Adrenal gland (tissue), 12 donors: ENCODE data around the gene NECTIN3. TPM values are rescaled to one million over a fixed set of nuclear protein-coding genes. Genes with fewer than 3 reads are reported as not detected.

ENCODE experiments used
- DNase-seq, 7 donors: peaks; one replicate each; pipeline ENCODE4 v3.0.0-alpha.2; 2019 to 2020
- H3K27ac ChIP-seq, 5 donors: fragments of 200-600 bp; sonication (generic) in 4 of 5; 1 replicate in 3 of 5; 2 replicates in 2 of 5; pipeline versions ENCODE4 v1.5.1 to v1.8.0; 2016 to 2020; ENCODE audit warnings: mild to moderate bottlenecking in 1 of 5
- H3K27me3 ChIP-seq: fragments of 200-600 bp; 2 replicates; pipeline ENCODE4 v1.8.0; 2021
- H3K36me3 ChIP-seq, 2 donors: fragments of 200-600 bp; replicated peaks in 1 of 2; 1 replicate in 1 of 2; 2 replicates in 1 of 2; pipeline versions ENCODE4 v1.5.1 to v1.8.0; 2018 to 2022
- H3K4me1 ChIP-seq, 2 donors: fragments of 200-600 bp; replicated peaks in 1 of 2; 1 replicate in 1 of 2; 2 replicates in 1 of 2; pipeline versions ENCODE4 v1.5.1 to v1.8.0; 2018 to 2021
- H3K4me3 ChIP-seq, 4 donors: fragments of 200-600 bp; sonication (generic) in 3 of 4; one replicate each; pipeline ENCODE4 v1.5.1; 2016 to 2018
- H3K9me3 ChIP-seq, 3 donors: fragments of 200-600 bp; sonication (generic) in 1 of 3; replicated peaks in 1 of 3; 1 replicate in 2 of 3; 2 replicates in 1 of 3; pipeline versions ENCODE4 v1.5.1 to v1.8.0; 2016 to 2021
- POLR2A ChIP-seq, 2 donors: fragments of 450-650 bp; IDR thresholded peaks; one replicate each; pipeline ENCODE4 v1.6.1; 2017; ENCODE audit warnings: antibody characterized with exemption in 2 of 2, mild to moderate bottlenecking in 2 of 2, moderate library complexity in 1 of 2
- WGBS, 4 donors: extraction: QIAGEN DNeasy Blood & Tissue Kit in 2 of 4; methylation state at CpG; one replicate each; pipeline versions ENCODE4 v1.1.5 to v1.1.7; 2013 to 2017; 5-methylcytosine and 5-hydroxymethylcytosine counted together
- intact Hi-C, 2 donors: fragments of 100-400 bp; cut with DNase I; formaldehyde crosslinking; loops; one replicate each; pipeline versions ENCODE4 v1.14.1 to v1.15.0; 2022 to 2023
- polyA plus RNA-seq, 3 donors: library from polyadenylated mRNA; stranded (reverse); fragments of 200-250 nt in 2 of 3; fragments of 350-450 nt in 1 of 3; fragmentation: Illumina TruSeq in 1 of 3; extraction: RNeasy Lipid Tissue Mini Kit (QIAGEN cat#74804) in 1 of 3; gene quantifications; one replicate each; pipeline ENCODE4 v1.2.3, GENCODE V29; 2013 to 2014
- total RNA-seq, 9 donors: library from RNA; depleted of rRNA in 4 of 9; stranded (reverse); fragments of >200 nt in 4 of 9; fragments of 120-200 nt in 1 of 9; fragmentation: NEBNext Ultra II Directional in 1 of 9; extraction: Animal tissue kit (Norgen Biotek cat#: 25700) in 1 of 9; gene quantifications; one replicate each; pipeline versions ENCODE4 v1.1.0 to v1.2.4, GENCODE V29; 2013 to 2023
- TF ChIP-seq, protein P1 (sequence below), 6 experiments: fragments of 450-650 bp in 4 of 6; fragments of 200-600 bp in 2 of 6; sonication (generic) in 1 of 6; IDR thresholded peaks; 1 replicate in 5 of 6; 2 replicates in 1 of 6; pipeline versions ENCODE4 v1.5.1 to v1.8.0; 2016 to 2021; ENCODE audit warnings: antibody characterized with exemption in 6 of 6, mild to moderate bottlenecking in 2 of 6, moderate library complexity in 1 of 6
- donor health status: healthy with polysubstance abuse.
- donor health status: Bipolar disorder and iron deficiency.
- donor health status: DM: yes; HTN: yes; CAD: no.
- donor health status: DM: no; HTN: no; CAD: no.
- donor health status: DM: no; HTN: no; CAD: no.
- donor health status: DM: yes; HTN: yes; CAD: no.

NECTIN3 gene
- total and polyA plus RNA-seq, 12 donors, result 1.3 to 31.5 (median 15.2) TPM

DNA sequence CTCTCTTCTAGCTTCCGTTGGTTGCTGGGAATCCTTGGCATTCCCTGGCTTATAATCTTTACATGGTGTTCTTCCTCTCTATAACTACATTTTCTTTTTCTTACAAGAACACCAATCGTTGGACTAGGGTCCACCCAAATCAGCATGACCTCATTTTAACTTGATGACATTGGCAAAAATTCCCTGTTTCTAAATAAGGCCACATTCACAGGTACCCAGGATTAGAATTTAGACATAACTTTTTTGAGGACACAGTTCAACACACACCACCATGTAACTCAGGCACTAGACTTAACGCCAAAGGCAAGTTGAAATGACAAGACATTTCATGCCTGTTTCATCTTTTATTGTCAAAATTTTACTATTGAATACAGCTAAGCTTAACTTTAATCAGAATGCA lies 93.0 kb downstream of the NECTIN3 start:
- no peak for TF ChIP-seq POLR2A (IDR thresholded peaks at IDR 0.05)
- TF ChIP-seq, protein P1, sequence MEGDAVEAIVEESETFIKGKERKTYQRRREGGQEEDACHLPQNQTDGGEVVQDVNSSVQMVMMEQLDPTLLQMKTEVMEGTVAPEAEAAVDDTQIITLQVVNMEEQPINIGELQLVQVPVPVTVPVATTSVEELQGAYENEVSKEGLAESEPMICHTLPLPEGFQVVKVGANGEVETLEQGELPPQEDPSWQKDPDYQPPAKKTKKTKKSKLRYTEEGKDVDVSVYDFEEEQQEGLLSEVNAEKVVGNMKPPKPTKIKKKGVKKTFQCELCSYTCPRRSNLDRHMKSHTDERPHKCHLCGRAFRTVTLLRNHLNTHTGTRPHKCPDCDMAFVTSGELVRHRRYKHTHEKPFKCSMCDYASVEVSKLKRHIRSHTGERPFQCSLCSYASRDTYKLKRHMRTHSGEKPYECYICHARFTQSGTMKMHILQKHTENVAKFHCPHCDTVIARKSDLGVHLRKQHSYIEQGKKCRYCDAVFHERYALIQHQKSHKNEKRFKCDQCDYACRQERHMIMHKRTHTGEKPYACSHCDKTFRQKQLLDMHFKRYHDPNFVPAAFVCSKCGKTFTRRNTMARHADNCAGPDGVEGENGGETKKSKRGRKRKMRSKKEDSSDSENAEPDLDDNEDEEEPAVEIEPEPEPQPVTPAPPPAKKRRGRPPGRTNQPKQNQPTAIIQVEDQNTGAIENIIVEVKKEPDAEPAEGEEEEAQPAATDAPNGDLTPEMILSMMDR (IDR thresholded peaks at IDR 0.05), result no peak
- H3K36me3 ChIP-seq, result no peaks in the 10 kb centered on the region
- H3K9me3 ChIP-seq, result no peaks in the 10 kb centered on the region
- DNase-seq, result no peak
- H3K27me3 ChIP-seq, result no peaks in the 10 kb centered on the region
- H3K4me3 ChIP-seq, result no peak overlapping the region
- H3K27ac ChIP-seq, result no peak overlapping the region
- H3K4me1 ChIP-seq, result no peaks in the 10 kb centered on the region
- WGBS, 4 donors, result 89 to 95% (median 92%) methylated on average over 3 of the region's 3 CpGs
- intact Hi-C loops, result no loop called here

DNA sequence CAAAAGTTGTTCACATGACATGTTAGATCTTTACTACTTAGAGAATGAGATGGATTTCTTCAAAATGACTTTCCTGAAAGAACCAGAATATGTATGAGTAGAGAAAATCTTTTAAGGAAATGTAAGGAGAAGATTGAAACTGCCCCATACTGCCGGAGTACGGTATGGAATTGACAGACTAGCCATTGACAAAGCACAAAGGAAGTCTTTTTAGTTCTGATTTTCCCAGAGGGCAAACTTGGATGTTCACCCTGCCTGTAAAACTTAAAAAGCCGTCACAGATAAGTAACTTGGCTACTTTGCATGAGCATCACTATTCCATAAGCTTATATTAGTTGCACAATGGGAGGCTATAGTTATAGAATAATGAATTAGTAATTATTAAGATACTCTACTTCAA lies 93.8 kb downstream of the NECTIN3 start:
- 86 to 95% (median 89%) methylated on average over 3 of the region's 3 CpGs for WGBS, 4 donors
- H3K9me3 ChIP-seq, result no peaks in the 10 kb centered on the region
- no peak overlapping the region for H3K4me3 ChIP-seq
- no peaks in the 10 kb centered on the region for H3K27me3 ChIP-seq
- no peaks in the 10 kb centered on the region for H3K4me1 ChIP-seq
- TF ChIP-seq, protein P1 (IDR thresholded peaks at IDR 0.05), result no peak
- TF ChIP-seq POLR2A (IDR thresholded peaks at IDR 0.05), result no peak
- DNase-seq, result no peak
- intact Hi-C loops, result no loop called here
- no peaks in the 10 kb centered on the region for H3K36me3 ChIP-seq
- no peak overlapping the region for H3K27ac ChIP-seq

DNA sequence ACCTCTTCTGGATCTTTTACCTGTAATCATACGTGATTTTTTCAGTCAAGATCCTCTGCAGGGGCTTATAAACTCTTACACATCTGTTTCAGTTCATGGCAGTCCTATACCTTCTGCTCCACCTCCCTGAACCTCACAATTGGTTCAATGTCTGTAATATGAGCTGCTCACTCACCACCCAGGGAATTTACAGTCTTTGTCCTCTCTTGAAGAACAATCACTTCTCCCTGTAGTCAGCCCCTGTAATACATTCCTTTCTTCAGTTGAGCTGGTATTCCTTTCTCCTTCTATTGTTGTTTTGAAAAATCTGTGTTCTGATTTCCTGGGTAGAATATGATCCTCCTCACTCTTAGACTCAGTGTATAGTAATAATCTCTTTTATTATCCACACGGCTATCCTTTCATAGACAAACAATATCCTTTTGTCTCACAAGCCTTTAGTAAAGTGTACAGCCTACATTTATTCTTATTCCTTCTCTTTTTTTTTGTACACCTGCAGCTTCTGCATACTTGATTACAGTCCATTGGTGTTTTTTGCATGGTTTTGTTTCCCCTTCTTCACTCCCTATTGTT lies 101.8 kb downstream of the NECTIN3 start:
- Histone ChIP-seq H3K27me3 (no peaks in the 10 kb centered on the region), H3K4me3 (no peak overlapping the region), H3K27ac (no peak overlapping the region), H3K9me3 (no peaks in the 10 kb centered on the region), H3K36me3 (no peaks in the 10 kb centered on the region), H3K4me1 (no peaks in the 10 kb centered on the region)
- 89 to 96% (median 93%) methylated on average over 2 of the region's 2 CpGs for WGBS, 4 donors
- intact Hi-C loops, result no loop called here
- TF ChIP-seq, protein P1 (IDR thresholded peaks at IDR 0.05), result no peak
- TF ChIP-seq POLR2A (IDR thresholded peaks at IDR 0.05), result no peak
- no peak for DNase-seq

DNA sequence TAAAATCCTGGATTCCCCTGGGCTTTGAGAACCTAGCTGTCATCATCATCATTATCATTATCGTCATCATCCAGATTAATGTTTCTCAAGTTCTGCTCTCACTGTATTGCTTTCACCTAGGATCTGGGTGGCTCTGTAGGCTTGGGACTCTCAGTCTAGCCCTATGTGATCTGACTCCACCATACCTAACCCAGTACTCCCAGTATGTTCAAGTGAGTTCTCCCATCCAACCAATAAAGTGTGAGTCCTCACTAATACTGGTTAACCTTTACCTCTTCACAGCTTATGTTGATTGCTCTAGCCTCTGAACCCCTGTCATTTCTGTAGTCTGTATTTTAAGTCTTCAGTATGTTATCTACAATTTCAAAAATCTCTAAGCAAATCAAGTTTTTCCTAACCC lies 102.3 kb downstream of the NECTIN3 start:
- H3K9me3 ChIP-seq, result no peaks in the 10 kb centered on the region
- no peak overlapping the region for H3K27ac ChIP-seq
- TF ChIP-seq, protein P1 (IDR thresholded peaks at IDR 0.05), result no peak
- TF ChIP-seq POLR2A (IDR thresholded peaks at IDR 0.05), result no peak
- H3K27me3 ChIP-seq, result no peaks in the 10 kb centered on the region
- no peaks in the 10 kb centered on the region for H3K36me3 ChIP-seq
- H3K4me1 ChIP-seq, result no peaks in the 10 kb centered on the region
- no peak overlapping the region for H3K4me3 ChIP-seq
- DNase-seq, result no peak
- intact Hi-C loops, result no loop called here
- 81 to 100% (median 94%) methylated on average over 1 of the region's 1 CpG for WGBS, 4 donors
